ENCODE data around the gene RTKN. TPM values are rescaled to one million over a fixed set of nuclear protein-coding genes. Genes with fewer than 3 reads are reported as not detected.
A peak's percentile ranks its signal among the peaks of the same experiment; 100 is the strongest.

RTKN gene
- total and polyA plus RNA-seq, 10 of the 15 experiments (the other 5 are each of a cell fraction or from before 2014, with no cell fraction given) = 0.50 to 12.3 (median 5.4) TPM

- TF ChIP-seq ZBTB11 (CRISPR knock-in tag; IDR thresholded peaks at IDR 0.05) = peak; percentile 33; the same call in 1 of the 2 replicates
- TF ChIP-seq MTA2 (IDR thresholded peaks at IDR 0.05; ENCODE audit: low read depth) = peak; percentile 93
- peak; percentile 59; the same call in 1 of the 2 replicates for TF ChIP-seq NFYB (IDR thresholded peaks at IDR 0.05; ENCODE audit: insufficient read depth, low read depth, low read length)
- TF ChIP-seq CHD2 (IDR thresholded peaks at IDR 0.05; ENCODE audit: borderline replicate concordance, low read depth, low read length) = peak; percentile 82
- TF ChIP-seq NR2C2 (IDR thresholded peaks at IDR 0.05; ENCODE audit: borderline replicate concordance, control insufficient read depth, insufficient read length, low read depth) = peak; percentile 99
- TF ChIP-seq TAF1 (IDR thresholded peaks at IDR 0.05; ENCODE audit: borderline replicate concordance, low read depth, low read length) = peak; percentile 88
- TF ChIP-seq IRF4 (IDR thresholded peaks at IDR 0.05; ENCODE audit: low read depth, low read length) = no peak
- peak; percentile 80 for TF ChIP-seq HCFC1 (IDR thresholded peaks at IDR 0.05; ENCODE audit: low read length)
- TF ChIP-seq WRNIP1 (IDR thresholded peaks at IDR 0.05; ENCODE audit: borderline replicate concordance, low read depth, low read length) = 0 out of 2 replicates have a peak, but pooled peaks have one; percentile 54
- peak; percentile 34; the same call in 1 of the 2 replicates for TF ChIP-seq ATF7 (IDR thresholded peaks at IDR 0.05; ENCODE audit: low read depth)
- TF ChIP-seq PBX3 (IDR thresholded peaks at IDR 0.05; ENCODE audit: insufficient replicate concordance, low read depth, low read length) = peak; percentile 54
- 0 out of 2 replicates have a peak, but pooled peaks have one; percentile 48 for TF ChIP-seq NFIC (IDR thresholded peaks at IDR 0.05; ENCODE audit: low read depth, low read length)
- TF ChIP-seq STAT1 (conservative IDR thresholded peaks at IDR 0.05) = peak; percentile 88; the same call in 1 of the 2 replicates
- TF ChIP-seq MYC (IDR thresholded peaks at IDR 0.05; ENCODE audit: insufficient read depth, insufficient read length, insufficient replicate concordance, low read length, severe bottlenecking) = no peak
- no peak for TF ChIP-seq RAD21 (IDR thresholded peaks at IDR 0.05; ENCODE audit: insufficient read depth, low read depth, low read length)
- TF ChIP-seq NBN (IDR thresholded peaks at IDR 0.05) = peak; percentile 92
- TF ChIP-seq, protein P1, sequence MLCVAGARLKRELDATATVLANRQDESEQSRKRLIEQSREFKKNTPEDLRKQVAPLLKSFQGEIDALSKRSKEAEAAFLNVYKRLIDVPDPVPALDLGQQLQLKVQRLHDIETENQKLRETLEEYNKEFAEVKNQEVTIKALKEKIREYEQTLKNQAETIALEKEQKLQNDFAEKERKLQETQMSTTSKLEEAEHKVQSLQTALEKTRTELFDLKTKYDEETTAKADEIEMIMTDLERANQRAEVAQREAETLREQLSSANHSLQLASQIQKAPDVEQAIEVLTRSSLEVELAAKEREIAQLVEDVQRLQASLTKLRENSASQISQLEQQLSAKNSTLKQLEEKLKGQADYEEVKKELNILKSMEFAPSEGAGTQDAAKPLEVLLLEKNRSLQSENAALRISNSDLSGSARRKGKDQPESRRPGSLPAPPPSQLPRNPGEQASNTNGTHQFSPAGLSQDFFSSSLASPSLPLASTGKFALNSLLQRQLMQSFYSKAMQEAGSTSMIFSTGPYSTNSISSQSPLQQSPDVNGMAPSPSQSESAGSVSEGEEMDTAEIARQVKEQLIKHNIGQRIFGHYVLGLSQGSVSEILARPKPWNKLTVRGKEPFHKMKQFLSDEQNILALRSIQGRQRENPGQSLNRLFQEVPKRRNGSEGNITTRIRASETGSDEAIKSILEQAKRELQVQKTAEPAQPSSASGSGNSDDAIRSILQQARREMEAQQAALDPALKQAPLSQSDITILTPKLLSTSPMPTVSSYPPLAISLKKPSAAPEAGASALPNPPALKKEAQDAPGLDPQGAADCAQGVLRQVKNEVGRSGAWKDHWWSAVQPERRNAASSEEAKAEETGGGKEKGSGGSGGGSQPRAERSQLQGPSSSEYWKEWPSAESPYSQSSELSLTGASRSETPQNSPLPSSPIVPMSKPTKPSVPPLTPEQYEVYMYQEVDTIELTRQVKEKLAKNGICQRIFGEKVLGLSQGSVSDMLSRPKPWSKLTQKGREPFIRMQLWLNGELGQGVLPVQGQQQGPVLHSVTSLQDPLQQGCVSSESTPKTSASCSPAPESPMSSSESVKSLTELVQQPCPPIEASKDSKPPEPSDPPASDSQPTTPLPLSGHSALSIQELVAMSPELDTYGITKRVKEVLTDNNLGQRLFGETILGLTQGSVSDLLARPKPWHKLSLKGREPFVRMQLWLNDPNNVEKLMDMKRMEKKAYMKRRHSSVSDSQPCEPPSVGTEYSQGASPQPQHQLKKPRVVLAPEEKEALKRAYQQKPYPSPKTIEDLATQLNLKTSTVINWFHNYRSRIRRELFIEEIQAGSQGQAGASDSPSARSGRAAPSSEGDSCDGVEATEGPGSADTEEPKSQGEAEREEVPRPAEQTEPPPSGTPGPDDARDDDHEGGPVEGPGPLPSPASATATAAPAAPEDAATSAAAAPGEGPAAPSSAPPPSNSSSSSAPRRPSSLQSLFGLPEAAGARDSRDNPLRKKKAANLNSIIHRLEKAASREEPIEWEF (IDR thresholded peaks at IDR 0.05; ENCODE audit: insufficient replicate concordance, low read depth, low read length) = no peak
- TF ChIP-seq RAD51 (IDR thresholded peaks at IDR 0.05) = no peak
- TF ChIP-seq TARDBP (IDR thresholded peaks at IDR 0.05; ENCODE audit: borderline replicate concordance) = peak; percentile 70
- no peak for TF ChIP-seq ZZZ3 (IDR thresholded peaks at IDR 0.05; ENCODE audit: control insufficient read depth, insufficient read length, low read depth)
Measured at GRCh38 chr2:74472086-74472944, 30.6 kb upstream of the RTKN start, which contains the start of gene MRPL53 (continued).
